OCI-LY1 (cell line): ENCODE data around the gene NUP50.

Experiments used
- H2AFZ ChIP-seq: fragments of 200-600 bp; sonication (generic), shearing (Covaris generic); 2 replicates; pipeline ENCODE4 v1.6.0; 2014; ENCODE audit warnings: antibody characterized with exemption, mild to moderate bottlenecking, low read length
- H3F3A ChIP-seq: fragments of 200-600 bp; sonication (generic), shearing (Covaris generic); 2 replicates; pipeline ENCODE4 v1.6.0; 2014; ENCODE audit warnings: mild to moderate bottlenecking, antibody characterized with exemption, low read length, moderate library complexity; ENCODE audit not compliant: insufficient read depth
- H3K27ac ChIP-seq: fragments of 200-600 bp; sonication (generic); 2 replicates; pipeline ENCODE4 v1.5.1; 2014; ENCODE audit warnings: low read length, mixed run types, mild to moderate bottlenecking, low read depth; ENCODE audit not compliant: poor library complexity, severe bottlenecking
- H3K27me3 ChIP-seq: fragments of 200-600 bp; sonication (generic); 2 replicates; pipeline ENCODE4 v1.6.0; 2014; ENCODE audit warnings: antibody characterized with exemption, mild to moderate bottlenecking, low read length, moderate library complexity; ENCODE audit not compliant: insufficient read depth
- H3K36me3 ChIP-seq: fragments of 200-600 bp; sonication (generic); 2 replicates; pipeline ENCODE4 v1.6.1; 2014; ENCODE audit warnings: mild to moderate bottlenecking, antibody characterized with exemption, low read length, moderate library complexity, mixed read lengths; ENCODE audit not compliant: insufficient read depth
- H3K4me1 ChIP-seq: fragments of 200-600 bp; sonication (generic); 2 replicates; pipeline ENCODE4 v1.5.1; 2014; ENCODE audit warnings: mild to moderate bottlenecking, low read length, moderate library complexity; ENCODE audit not compliant: insufficient read depth, severe bottlenecking
- H3K4me2 ChIP-seq: fragments of 200-600 bp; sonication (generic), shearing (Covaris generic); 2 replicates; pipeline ENCODE4 v1.6.1; 2014; ENCODE audit warnings: low read length
- H3K4me3 ChIP-seq: fragments of 200-600 bp; sonication (generic); 2 replicates; pipeline ENCODE4 v1.5.1; 2014; ENCODE audit warnings: low read length, low read depth, mild to moderate bottlenecking, mixed read lengths; ENCODE audit not compliant: poor library complexity, severe bottlenecking
- H3K79me2 ChIP-seq: fragments of 200-600 bp; shearing (Covaris generic); 2 replicates; pipeline ENCODE4 v1.6.1; 2016; ENCODE audit warnings: mixed run types, low read length, mixed read lengths; ENCODE audit not compliant: insufficient read depth
- H3K9ac ChIP-seq: fragments of 200-600 bp; sonication (generic), shearing (Covaris generic); 2 replicates; pipeline ENCODE4 v1.6.1; 2014; ENCODE audit warnings: mild to moderate bottlenecking, low read length, mixed read lengths
- H3K9me2 ChIP-seq: fragments of 200-600 bp; sonication (generic), shearing (Covaris generic); 2 replicates; pipeline ENCODE4 v1.6.1; 2014; ENCODE audit warnings: low read depth, mild to moderate bottlenecking, low read length, mixed read lengths
- H3K9me3 ChIP-seq: fragments of 200-600 bp; shearing (Covaris generic); 2 replicates; pipeline ENCODE4 v1.6.1; 2014; ENCODE audit warnings: low read length, mixed read lengths
- H4K20me1 ChIP-seq: fragments of 200-600 bp; sonication (generic), shearing (Covaris generic); 2 replicates; pipeline ENCODE4 v1.6.0; 2016; ENCODE audit warnings: mild to moderate bottlenecking, low read length; ENCODE audit not compliant: insufficient read depth
- CTCF ChIP-seq: fragments of 200-600 bp; sonication (generic), shearing (Covaris generic); IDR thresholded peaks from 2 replicates; pipeline ENCODE4 v1.5.1; 2017; ENCODE audit warnings: mild to moderate bottlenecking, antibody characterized with exemption, low read length, moderate library complexity, mixed read lengths
- EZH2 ChIP-seq: fragments of 200-600 bp; sonication (generic), shearing (Covaris generic); IDR thresholded peaks from 2 replicates; pipeline ENCODE4 v1.8.0; 2017; ENCODE audit warnings: borderline replicate concordance, mixed run types, mild to moderate bottlenecking, antibody characterized with exemption, low read length, moderate library complexity, mixed read lengths

Gene NUP50

GRCh38 chr22:45171830-45172229, 8.1 kb downstream of the NUP50 start:
- H3K27ac ChIP-seq = no peak overlapping the region
- peaks cover 100% of the 10 kb centered on the region for H3K36me3 ChIP-seq
- no peak for TF ChIP-seq CTCF
- no peak for TF ChIP-seq EZH2
- H3K4me1 ChIP-seq = peaks cover 2% of the 10 kb centered on the region
- H3K27me3 ChIP-seq = no peaks in the 10 kb centered on the region
- no peaks in the 10 kb centered on the region for H3K9me2 ChIP-seq
- no peaks in the 10 kb centered on the region for H3F3A ChIP-seq
- no peak overlapping the region for H3K9ac ChIP-seq
- H3K79me2 ChIP-seq = peaks cover 43% of the 10 kb centered on the region
- H3K4me3 ChIP-seq = no peak overlapping the region
- H3K4me2 ChIP-seq = no peak overlapping the region
- H3K9me3 ChIP-seq = no peaks in the 10 kb centered on the region
- no peaks in the 10 kb centered on the region for H4K20me1 ChIP-seq
- no peak overlapping the region for H2AFZ ChIP-seq

- Histone ChIP-seq H4K20me1 (no peaks in the 10 kb centered on the region), H3F3A (no peaks in the 10 kb centered on the region), H3K4me1 (no peaks in the 10 kb centered on the region), H2AFZ (no peak overlapping the region), H3K27ac (no peak overlapping the region), H3K27me3 (no peaks in the 10 kb centered on the region), H3K4me2 (no peak overlapping the region), H3K4me3 (no peak overlapping the region), H3K9ac (no peak overlapping the region), H3K9me3 (no peaks in the 10 kb centered on the region), H3K79me2 (peaks cover 31% of the 10 kb centered on the region), H3K9me2 (no peaks in the 10 kb centered on the region), H3K36me3 (peaks cover 100% of the 10 kb centered on the region)
- TF ChIP-seq CTCF = no peak
- no peak for TF ChIP-seq EZH2
These were observed 9.3 kb downstream of the NUP50 start for GRCh38 chr22:45172881-45173585.

GRCh38 chr22:45179276-45180049, 15.7 kb downstream of the NUP50 start:
- H3K9ac ChIP-seq = no peak overlapping the region

More at GRCh38 chr22:45179276-45180049, 15.7 kb downstream of the NUP50 start:
- TF ChIP-seq CTCF = no peak
- no peak for TF ChIP-seq EZH2
- Histone ChIP-seq H3K4me2 (no peak overlapping the region), H2AFZ (no peak overlapping the region), H3F3A (no peaks in the 10 kb centered on the region), H3K9me2 (no peaks in the 10 kb centered on the region), H3K27ac (no peak overlapping the region), H3K4me1 (no peaks in the 10 kb centered on the region), H3K36me3 (peaks cover 92% of the 10 kb centered on the region), H3K79me2 (peaks cover 7% of the 10 kb centered on the region), H4K20me1 (no peaks in the 10 kb centered on the region), H3K4me3 (no peak overlapping the region), H3K9me3 (no peaks in the 10 kb centered on the region), H3K27me3 (no peaks in the 10 kb centered on the region)
